HG02973 (cell line): ENCODE measurements around the gene PTPRD.

ENCODE experiments used
- ATAC-seq: cut with Tn5 transposase; IDR thresholded peaks from one replicate; pipeline ENCODE4 v1.9.1; 2021; ENCODE audit warnings: moderate library complexity; ENCODE audit not compliant: unreplicated experiment

PTPRD gene

GRCh38 chr9:8337834-8338766 lies 2274.7 kb downstream of the PTPRD start:
- no peak for ATAC-seq

DNA sequence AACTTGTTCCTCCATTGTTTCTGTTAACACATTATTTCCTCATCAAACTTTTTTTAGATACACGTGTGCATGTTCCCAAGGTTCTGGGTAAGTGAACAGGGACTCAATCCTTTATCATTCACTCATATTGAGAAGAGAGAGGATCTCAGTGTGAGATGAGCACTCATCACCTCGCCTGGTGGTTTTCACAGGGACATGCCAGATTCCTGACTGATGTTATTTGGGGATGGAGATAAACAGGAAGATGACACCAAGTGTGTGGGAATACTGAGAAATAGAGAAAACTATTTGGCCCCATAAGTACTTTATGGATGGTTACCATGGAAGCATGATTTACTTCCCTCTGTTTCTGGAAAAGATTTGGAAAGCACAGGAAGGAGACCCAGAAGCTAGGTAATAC lies 2279.9 kb downstream of the PTPRD start:
- no peak for ATAC-seq

DNA sequence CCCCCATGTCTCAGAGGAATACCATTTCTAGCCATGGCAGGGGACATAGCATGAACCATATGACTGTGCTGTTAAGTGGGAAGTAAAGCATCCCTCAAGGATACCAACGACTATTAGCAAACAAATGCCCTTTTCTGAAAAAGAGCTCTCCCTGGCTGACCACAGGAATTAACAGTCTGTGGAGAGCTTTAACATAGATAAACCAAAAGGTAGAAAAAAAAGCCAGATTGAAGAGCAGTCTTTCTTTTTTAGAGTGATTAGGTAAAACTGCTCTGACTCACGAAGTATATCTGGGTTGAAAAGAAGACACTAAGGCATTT lies 2280.5 kb downstream of the PTPRD start:
- no peak for ATAC-seq

- ATAC-seq, result no peak
Measured at GRCh38 chr9:8331507-8332330, 2281.1 kb downstream of the PTPRD start.

- no peak for ATAC-seq
Measured at GRCh38 chr9:8329561-8330283, 2283.1 kb downstream of the PTPRD start.

DNA sequence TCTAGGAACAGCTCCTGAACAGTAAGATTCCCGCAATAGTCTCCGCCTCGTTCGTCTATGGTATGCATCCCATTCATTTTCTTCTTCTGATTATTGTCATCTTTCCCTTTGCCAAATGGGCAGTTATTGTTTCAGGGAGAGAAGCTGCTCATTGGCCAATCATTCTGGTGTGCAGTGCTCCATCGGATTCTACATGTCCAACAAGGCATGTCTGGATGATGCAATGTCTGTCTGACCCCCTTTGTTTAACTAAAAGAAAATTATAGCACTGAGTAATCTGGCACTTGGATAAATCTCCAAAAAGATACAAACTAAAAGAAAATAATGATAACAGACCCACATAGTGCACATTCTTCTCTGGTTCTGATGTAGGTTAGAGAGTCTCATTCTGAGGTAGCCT lies 2297.6 kb downstream of the PTPRD start:
- ATAC-seq, result no peak

- ATAC-seq, result no peak
Measured at GRCh38 chr9:8309258-8309657, 2303.5 kb downstream of the PTPRD start.

DNA sequence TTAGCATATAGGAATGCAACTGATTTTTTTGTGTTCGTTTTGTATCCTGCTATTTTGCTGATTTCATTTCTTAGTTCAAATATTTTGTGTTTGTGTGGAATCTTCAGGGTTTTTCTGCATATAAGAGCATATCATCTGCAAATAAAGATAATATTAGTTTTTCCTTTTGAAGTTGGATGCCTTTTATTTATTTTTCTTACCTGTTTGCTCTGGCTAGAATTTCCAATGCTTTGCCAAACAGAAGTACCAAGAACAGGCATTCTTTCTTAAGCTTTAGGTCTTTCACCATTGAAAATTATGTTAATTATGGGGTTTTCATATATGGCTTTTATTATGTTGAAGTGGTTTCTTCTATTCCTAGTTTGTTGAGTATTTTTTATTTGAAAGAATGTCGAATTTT lies 2308.1 kb downstream of the PTPRD start:
- no peak for ATAC-seq

- ATAC-seq, result no peak
Measured at GRCh38 chr9:8301296-8301695, 2311.5 kb downstream of the PTPRD start.

DNA sequence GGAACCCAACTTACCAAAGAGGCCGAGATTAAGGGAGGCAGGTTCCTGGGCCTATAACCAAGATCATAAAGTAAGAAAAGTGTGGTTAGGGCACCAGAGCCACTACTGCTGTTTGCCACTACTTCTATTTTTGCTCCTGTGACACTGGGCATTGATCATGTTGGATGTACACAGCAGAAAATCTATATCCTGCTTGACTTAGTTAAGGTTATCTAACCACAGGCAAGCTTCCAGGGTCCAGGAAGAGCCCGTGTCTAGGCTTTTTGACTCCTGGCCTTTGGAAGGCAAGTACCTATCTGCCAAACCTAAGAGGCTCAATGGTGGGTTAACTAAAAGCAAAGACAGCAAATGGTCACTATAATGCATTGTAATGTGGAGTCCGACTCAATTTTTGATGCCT lies 2315.8 kb downstream of the PTPRD start:
- ATAC-seq, result no peak

DNA sequence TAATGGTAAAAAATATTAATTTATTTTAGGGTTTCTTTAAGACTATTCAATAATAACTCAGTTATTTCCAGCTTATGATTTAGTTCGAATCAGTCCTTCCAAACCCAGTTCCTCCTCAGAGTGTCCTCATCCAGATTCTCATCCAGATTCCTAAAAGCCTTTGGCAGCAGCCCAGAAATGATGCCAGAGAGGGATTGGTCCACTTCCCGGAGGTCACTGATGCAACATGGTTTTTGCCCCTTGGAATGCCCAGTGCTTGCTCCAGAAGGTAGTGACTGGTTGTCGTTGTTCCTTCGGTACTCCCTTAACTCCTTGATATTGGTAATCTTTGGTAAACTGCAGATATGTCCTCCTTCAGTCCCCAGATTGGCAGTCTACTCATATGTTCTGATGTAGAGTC lies 2320.1 kb downstream of the PTPRD start:
- ATAC-seq, result no peak

- ATAC-seq, result no peak
Measured at GRCh38 chr9:8289681-8290080, 2323.1 kb downstream of the PTPRD start.

GRCh38 chr9:8287970-8288369 lies 2324.8 kb downstream of the PTPRD start:
- no peak for ATAC-seq

GRCh38 chr9:8287501-8287900 lies 2325.3 kb downstream of the PTPRD start:
- ATAC-seq, result no peak

GRCh38 chr9:8284884-8285283 lies 2327.9 kb downstream of the PTPRD start:
- no peak for ATAC-seq

DNA sequence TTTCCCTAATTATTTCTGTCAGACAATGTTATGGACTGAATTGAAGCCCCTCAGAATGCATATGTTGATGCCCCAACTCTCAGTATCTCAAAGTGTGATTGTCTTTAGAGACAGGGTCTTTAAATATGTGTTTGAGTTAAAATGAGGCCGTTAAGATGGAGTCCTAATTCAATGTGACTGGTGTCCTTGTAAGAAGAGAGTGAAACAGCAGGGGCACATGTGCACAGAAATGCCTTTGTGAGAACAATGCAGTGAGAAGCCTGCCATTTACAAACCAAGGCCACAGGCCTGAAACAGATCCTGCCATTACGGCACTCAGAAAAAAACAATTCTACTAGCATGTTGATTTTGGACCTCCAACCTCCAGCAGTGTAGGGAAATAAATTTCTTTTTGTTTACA lies 2330.3 kb downstream of the PTPRD start:
- ATAC-seq, result no peak

DNA sequence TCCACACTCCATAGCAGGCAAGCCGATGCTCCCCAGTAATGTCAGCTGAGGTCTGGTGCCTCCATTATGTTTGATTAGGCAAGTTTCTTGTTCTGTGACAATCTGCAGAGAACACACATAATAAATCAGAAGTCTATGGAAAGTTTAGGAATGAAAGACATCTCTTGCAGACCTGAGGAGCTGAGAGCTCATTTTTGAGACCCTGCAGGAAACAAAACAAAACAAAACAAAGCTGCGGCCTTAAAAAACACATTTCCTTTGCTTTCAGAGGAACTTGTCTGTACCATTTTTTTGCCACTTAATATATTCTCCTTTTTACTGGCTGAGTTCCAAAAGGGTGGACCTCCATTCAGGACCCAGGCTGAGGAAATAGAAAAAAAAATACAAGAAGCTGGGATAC lies 2332.0 kb downstream of the PTPRD start:
- ATAC-seq, result no peak

GRCh38 chr9:8278048-8278447 lies 2334.8 kb downstream of the PTPRD start:
- ATAC-seq, result no peak

- no peak for ATAC-seq
Measured at GRCh38 chr9:8270235-8270634, 2342.6 kb downstream of the PTPRD start.

GRCh38 chr9:8268881-8269280 lies 2343.9 kb downstream of the PTPRD start:
- ATAC-seq, result no peak

GRCh38 chr9:8268216-8268878 lies 2344.5 kb downstream of the PTPRD start:
- ATAC-seq, result no peak
